NCI-H345 (cell line): Measurements from ENCODE around the gene TMEM92.
"Not testable (repeated sequence)": the region's sequence is repeated elsewhere in the genome, so short reads cannot be mapped to it uniquely, and the experiment has no call there.

Experiments
- DNase-seq: peaks from one replicate; lab custom pipeline; 2025; lab: John Stamatoyannopoulos, UW

TMEM92 gene

GRCh38 chr17:50276588-50277356 lies 2.5 kb downstream of the TMEM92 start:
- DNase-seq: no peak

DNA sequence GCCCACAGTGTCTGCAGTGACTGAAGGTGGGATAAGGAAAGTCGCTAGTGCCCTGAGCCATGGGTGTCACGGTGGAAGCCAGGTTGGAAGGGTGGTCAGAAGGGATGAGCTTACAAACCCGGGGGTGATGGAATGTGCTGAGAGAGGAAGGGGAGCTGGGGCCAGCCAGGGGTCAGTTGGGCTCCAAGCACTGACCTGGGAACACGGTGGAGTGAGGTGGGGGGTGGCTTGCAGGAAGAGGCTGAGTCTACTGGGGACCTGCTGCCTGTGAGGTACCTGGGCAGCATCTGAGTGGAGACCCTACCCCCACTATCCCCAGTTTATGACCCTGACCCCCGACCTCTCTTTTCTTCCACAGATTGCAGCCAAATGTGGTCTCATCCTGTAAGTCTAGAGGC lies 3.1 kb downstream of the TMEM92 start:
- DNase-seq: no peak

GRCh38 chr17:50278526-50279180 lies 4.4 kb downstream of the TMEM92 start:
- DNase-seq: no peak

DNA sequence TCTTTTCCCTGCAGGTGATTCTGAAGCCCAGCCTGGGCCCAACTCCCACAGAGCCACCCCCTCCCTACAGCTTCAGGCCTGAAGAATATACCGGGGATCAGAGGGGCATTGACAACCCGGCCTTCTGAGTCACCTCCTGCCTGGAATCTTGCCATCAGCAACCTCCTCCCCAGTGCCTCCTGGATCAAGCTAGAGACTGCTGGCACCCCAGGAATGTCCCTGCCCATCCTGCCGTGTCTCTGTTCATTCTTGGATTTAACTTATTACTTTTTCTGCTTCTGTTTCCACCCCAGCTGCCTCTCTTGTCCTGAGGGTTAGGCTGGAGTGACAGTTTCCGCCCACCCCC lies 4.9 kb downstream of the TMEM92 start:
- no peak for DNase-seq

GRCh38 chr17:50279639-50280038 lies 5.4 kb downstream of the TMEM92 start:
- no peak for DNase-seq

- no peak for DNase-seq
These were observed 5.8 kb downstream of the TMEM92 start for GRCh38 chr17:50280068-50280467.

GRCh38 chr17:50280801-50281441 lies 6.7 kb downstream of the TMEM92 start:
- no peak for DNase-seq

DNA sequence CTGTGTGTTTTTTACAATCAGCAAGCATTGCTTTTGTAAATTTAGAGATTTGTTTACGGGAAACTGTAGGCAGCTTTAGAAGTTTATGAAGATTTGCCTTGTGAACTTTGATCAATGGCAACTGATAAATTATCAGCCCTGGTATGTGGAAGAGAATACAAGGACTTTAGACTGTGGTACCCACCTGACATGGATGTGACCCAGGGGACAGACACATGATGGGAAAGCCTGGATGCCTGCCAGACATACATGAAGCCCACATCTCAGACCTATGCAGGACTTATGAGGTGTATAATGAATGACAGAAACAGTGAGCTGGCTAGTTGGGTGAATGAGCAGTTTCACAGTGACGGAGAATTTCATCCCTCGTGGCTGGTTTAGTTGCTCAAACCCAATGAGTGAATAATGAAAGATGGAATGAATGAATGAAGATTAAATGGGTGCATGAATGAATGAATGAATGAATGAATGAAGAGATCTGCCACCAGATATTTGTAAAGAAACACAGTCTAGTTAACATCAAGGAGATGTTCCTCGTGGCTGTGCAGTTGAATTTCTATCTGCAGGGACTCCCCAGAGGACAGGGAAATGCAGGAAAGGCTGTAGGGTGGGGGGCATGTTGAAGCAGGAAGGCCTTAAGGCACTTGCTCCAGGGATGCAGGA lies 7.6 kb downstream of the TMEM92 start:
- DNase-seq: no peak

GRCh38 chr17:50283246-50283645 lies 9.0 kb downstream of the TMEM92 start:
- no peak for DNase-seq

DNA sequence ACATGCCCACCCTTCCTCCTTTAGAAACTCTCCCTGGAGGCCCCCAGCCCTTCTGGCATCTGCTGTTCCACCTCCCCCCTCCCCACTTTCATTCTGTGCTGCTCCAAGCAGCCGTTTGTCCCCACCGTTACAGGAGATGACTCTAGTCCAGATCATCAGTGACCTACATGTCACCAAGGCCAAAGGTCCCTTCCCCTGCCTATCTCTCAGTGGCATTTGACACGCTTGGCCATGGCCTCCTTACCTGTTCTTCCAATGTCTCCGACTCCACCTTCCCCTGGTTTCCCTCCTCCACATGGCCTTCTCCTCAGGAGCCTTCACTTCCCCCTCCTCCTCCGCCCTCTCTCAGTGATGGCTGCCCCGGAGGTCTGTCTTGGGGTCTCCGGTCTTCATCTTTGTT lies 9.4 kb downstream of the TMEM92 start:
- DNase-seq: no peak

- DNase-seq: no peak
These were observed 11.7 kb downstream of the TMEM92 start for GRCh38 chr17:50285941-50286340.

DNA sequence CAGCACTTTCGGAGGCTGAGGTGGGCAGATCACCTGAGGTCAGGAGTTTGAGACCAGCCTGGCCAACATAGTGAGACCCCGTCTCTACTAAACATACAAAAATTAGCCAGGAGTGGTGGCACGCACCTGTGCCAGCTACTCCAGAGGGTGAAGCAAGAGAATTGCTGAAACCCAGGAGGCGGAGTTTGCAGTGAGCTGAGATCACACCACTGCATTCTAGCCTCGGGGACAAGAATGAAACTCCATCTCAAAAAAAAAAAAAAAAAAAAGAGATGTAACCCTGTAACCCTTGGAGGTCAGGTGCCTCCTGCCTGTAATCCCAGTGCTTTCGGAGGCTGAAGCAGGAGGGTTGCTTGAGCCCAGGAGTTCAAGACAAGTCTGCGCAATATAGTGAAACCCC lies 13.0 kb downstream of the TMEM92 start:
- not testable (repeated sequence) for DNase-seq

DNA sequence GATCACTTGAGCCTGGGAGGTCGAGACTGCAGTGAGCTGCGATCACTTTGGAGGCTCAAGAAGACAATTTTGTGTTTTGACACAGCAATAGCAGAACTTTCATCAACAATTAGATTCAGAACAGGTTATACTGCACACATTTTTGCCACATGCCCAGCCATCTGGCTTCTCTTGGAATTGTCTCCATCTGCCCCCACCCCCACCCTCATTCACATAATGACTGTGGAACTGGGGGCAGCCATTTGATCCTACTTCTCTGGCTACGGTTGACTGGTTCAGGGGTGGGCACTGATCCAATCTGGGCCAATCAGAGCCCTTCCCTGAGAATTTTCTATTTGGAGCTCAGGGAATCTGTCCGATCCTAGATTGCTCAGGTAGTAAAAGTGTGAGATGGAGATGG lies 14.0 kb downstream of the TMEM92 start:
- no peak for DNase-seq

DNA sequence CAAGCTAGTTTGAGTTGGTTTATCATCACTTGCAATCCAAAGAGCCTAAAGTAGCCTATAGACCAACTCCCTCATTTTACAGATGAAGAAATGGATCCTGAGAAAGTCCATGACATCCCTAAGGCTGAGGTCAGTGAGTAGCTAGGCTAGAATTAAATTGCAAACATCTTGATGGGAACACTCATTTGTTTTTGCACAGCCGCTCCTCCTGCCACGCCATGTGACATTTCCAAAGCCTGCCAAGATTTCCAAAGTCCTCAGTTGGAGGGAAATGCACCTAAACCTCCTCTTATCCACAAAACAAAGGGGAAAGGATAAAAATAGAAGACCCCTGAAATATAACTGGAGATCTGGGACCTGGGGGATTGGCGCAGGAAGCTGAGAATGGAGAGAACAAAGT lies 15.0 kb downstream of the TMEM92 start:
- no peak for DNase-seq

DNA sequence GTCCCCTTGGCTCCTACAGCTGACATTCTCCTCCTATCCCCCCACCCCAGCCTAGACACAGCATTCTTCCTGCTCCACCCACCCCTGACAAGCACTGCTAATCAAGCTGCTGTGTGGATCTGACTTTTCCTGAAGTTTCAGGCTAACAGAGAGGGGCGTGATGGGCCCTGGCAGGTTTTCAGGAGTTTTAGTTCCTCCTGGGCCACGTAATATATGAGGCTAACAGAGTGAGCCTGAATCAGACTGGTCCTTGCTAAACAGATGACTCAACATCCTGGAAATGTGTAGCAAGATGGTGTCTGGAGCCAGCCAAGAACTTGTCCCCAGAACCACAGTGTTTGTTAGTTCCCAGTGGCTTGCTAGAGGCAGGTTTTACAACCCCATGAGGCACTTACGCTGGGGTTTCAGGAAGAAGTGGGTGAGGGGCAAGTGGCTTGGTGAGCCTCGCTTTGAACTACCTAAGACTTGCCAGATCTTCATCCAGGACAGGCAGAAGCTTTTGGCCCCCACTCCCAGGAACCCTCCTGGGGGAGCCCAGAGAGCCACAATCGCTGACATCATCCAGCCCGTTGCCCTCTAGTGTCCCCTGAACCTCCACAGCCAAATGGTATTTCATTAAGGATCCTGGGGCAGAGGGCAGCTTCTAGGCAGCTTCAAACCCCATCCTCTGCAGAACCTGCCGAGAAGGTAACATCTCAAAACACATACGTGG lies 15.9 kb downstream of the TMEM92 start:
- DNase-seq: no peak

DNA sequence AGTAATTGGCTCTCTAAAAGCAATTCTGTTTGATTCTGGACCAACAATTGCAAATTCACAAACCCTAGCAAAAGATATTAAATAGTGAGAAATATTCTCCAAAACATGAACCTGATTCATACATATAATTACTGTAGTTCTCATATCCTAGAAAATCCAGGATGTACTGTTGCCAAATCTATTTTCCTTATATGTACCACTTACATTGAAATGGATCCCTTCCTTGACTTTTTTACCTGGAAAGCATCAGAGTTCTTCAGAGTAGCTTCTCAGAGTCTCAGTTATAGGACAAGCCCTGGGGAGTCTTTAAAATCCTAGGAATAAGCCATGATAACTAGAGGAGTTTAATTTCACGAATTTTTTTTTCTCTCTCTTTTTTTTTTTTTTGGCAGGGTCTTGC lies 16.7 kb downstream of the TMEM92 start:
- no peak for DNase-seq

DNA sequence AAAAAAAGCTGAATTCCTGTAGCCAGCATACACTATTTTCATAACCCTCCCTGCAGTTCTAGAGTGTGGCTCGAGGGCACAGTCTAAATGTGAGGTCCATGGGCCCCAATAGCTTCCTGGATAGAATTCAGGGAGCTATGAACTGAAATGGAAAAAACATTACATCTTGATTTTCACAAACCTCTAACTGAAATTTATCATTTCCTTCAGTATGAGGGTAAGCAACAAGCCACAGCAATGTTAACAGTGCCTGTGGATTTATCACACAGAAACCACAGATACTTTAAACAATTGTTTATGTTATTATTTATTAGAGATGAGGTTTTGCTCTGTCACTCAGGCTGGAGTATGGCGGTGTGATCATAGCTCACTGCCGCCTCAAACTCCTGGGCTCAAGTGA lies 18.2 kb downstream of the TMEM92 start:
- no peak for DNase-seq

DNA sequence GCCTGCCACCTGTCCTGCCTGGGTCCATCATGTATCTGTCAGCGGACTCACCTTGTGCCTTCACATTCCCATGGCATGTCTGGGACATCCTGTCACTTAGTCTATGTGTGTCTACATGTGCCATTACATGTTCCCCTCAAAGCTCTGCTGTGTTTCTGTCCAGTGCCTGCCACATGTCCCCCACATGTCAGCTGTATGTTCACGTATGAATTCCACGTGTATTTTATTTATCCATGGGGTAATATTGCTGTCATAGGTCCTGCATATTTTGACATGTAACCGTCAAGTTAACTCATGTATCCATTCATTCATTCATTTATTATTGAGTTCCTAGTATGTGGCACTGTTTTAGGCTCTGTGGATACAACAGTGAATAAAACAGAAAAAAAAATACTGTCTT lies 20.8 kb downstream of the TMEM92 start:
- DNase-seq: no peak

DNA sequence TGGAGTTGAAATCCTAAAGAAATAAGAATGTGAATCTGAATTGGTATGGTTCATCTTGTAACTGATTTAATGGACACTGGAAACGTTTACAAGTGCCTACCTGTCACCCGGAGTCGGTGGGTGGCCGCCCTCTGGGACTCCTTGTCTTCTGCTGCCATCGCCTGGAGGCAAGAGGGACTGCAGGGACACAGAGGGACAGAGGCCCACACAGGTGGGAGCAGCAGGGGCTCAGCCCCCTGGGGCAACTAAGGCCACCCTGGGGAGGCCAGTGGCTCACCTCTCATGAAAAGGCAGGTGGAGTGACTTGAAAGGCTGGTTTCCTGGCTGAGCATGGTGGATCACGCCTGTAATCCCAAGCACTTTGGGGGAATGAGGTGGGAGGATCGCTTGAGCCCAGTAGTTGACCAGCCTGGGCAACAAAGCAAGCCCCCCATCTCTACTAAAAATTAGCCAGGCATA lies 23.2 kb downstream of the TMEM92 start:
- peak; percentile 72 for DNase-seq

DNA sequence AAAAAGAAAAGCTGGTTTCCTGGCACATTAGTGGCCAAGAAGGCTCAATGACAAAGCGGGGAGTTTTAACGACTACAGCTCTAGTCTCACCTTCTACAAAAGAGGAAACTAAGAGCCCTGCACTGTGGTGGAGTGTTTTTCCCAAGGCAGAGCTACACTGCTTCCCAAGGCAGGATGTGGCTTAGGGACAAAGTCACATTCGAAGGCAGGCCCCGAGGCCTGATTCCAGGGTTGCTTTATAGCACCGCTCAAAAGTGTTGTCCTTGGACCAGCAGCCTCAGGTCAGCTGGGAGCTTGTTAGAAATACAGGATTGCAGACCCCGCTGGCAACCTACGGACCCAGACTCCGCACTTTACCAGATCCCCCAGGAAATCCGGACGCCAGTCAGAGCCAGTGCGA lies 23.8 kb downstream of the TMEM92 start:
- no peak for DNase-seq

DNA sequence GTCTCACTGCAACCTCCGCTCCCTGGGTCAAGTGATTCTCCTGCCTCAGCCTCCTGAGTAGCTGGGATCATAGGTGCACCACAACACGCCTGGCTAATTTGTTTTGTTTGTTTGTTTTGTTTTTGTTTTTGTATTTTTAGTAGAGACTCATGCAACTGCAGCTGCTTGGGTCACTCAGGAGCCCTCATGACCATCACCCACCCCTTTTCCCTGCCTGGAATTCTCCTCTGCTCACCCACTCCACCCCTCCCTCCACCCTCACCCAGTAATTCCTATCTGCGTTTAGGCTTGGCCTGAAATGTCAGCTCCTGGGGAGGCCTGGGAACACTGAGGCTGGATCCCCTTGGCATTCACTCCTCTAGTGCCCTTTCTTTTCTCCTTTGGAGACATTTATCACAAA lies 25.5 kb downstream of the TMEM92 start:
- no peak for DNase-seq

DNA sequence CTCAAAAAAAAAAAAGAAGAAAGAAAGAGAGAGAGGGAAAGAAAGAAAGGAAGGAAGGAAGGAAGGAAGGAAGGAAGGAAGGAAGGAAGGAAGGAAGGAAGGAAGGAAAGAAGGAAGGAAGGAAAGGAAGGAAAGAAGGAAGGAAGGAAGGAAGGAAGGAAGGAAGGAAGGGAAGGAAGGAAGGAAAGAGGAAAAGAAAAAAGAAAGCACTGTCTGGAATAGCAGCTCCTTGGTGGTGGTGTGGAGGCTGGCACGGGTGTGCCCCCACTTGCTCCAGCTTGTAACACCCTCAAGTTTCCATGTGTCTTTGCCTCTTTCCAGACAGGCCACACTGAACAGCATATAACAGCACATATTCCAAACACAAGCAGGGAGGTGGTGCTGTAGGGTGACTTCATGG lies 26.6 kb downstream of the TMEM92 start:
- not testable (repeated sequence) for DNase-seq
